ENCODE measurements around the gene CSRP2. TPM values are rescaled to one million over a fixed set of nuclear protein-coding genes. Genes with fewer than 3 reads are reported as not detected.

Gene CSRP2
- total RNA-seq, 1 experiment from 2014 or later = 157 TPM

DNA sequence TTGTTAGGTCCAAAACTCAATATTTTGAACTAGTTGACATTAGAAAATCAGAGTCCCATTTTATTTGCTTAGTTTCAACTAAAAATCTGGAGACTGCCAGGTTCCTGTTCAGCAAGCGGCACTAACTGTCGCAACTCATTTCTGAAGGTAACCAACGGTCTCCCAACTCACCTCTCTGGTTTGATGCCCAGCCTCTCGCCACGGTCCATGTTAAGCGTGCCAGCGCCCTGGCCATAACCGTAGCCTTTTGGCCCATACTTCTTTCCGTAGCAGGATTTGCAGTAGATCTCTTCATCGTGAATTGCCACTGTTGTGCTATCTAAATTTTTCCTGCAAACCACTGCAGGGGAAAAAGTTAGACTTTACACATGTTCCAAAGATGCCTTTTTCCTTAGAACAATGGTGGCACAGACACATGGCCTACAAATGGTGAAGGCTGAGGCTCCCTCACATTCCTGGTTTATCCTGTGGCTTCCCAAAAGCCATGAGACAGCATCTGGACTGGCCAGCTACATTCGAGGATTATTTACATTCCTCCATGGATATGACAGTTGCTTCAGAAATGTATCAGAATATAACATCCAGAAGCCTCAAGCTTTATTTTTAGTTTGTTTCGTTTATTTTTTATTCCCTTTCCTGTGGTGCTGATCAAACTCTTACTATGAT, 15.7 kb downstream of the CSRP2 start (continued):
- TF ChIP-seq RORB (CRISPR knock-in tag; IDR thresholded peaks at IDR 0.05) = no peak
- no peak for TF ChIP-seq MXD4 (CRISPR knock-in tag; IDR thresholded peaks at IDR 0.05; ENCODE audit: borderline replicate concordance)
- no peak for TF ChIP-seq ZNF232 (CRISPR knock-in tag; IDR thresholded peaks at IDR 0.05)

GRCh38 chr12:76860256-76860655, 18.6 kb downstream of the CSRP2 start:
- Mint-ChIP-seq H3K9me3 (no peaks in the 10 kb centered on the region), H3K27me3 (ENCODE audit: low read depth) (no peaks in the 10 kb centered on the region), H3K4me3 (no peak overlapping the region), H3K27ac (no peak overlapping the region), H3K36me3 (peaks cover 63% of the 10 kb centered on the region), H3K4me1 (peaks cover 22% of the 10 kb centered on the region)
- POLR2A ChIA-PET = no interaction called here
- CTCF ChIA-PET = no interaction called here
- no peak for TF ChIP-seq CBFB (CRISPR knock-in tag; IDR thresholded peaks at IDR 0.05; ENCODE audit: low read depth)
- no peak for TF ChIP-seq ZNF423 (CRISPR knock-in tag; IDR thresholded peaks at IDR 0.05)
- TF ChIP-seq ESRRA (CRISPR knock-in tag; IDR thresholded peaks at IDR 0.05; ENCODE audit: borderline replicate concordance) = no peak
- TF ChIP-seq, protein P1, sequence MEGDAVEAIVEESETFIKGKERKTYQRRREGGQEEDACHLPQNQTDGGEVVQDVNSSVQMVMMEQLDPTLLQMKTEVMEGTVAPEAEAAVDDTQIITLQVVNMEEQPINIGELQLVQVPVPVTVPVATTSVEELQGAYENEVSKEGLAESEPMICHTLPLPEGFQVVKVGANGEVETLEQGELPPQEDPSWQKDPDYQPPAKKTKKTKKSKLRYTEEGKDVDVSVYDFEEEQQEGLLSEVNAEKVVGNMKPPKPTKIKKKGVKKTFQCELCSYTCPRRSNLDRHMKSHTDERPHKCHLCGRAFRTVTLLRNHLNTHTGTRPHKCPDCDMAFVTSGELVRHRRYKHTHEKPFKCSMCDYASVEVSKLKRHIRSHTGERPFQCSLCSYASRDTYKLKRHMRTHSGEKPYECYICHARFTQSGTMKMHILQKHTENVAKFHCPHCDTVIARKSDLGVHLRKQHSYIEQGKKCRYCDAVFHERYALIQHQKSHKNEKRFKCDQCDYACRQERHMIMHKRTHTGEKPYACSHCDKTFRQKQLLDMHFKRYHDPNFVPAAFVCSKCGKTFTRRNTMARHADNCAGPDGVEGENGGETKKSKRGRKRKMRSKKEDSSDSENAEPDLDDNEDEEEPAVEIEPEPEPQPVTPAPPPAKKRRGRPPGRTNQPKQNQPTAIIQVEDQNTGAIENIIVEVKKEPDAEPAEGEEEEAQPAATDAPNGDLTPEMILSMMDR (IDR thresholded peaks at IDR 0.05) = no peak
- no peak for TF ChIP-seq ZNF138 (CRISPR knock-in tag; conservative IDR thresholded peaks at IDR 0.05)
- TF ChIP-seq, protein P2, sequence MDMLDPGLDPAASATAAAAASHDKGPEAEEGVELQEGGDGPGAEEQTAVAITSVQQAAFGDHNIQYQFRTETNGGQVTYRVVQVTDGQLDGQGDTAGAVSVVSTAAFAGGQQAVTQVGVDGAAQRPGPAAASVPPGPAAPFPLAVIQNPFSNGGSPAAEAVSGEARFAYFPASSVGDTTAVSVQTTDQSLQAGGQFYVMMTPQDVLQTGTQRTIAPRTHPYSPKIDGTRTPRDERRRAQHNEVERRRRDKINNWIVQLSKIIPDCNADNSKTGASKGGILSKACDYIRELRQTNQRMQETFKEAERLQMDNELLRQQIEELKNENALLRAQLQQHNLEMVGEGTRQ (CRISPR knock-in tag; IDR thresholded peaks at IDR 0.05) = no peak
- TF ChIP-seq, protein P3, sequence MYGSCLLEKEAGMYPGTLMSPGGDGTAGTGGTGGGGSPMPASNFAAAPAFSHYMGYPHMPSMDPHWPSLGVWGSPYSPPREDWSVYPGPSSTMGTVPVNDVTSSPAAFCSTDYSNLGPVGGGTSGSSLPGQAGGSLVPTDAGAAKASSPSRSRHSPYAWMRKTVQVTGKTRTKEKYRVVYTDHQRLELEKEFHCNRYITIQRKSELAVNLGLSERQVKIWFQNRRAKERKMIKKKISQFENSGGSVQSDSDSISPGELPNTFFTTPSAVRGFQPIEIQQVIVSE (CRISPR knock-in tag; IDR thresholded peaks at IDR 0.05; ENCODE audit: borderline replicate concordance) = no peak
- TF ChIP-seq, protein P4, sequence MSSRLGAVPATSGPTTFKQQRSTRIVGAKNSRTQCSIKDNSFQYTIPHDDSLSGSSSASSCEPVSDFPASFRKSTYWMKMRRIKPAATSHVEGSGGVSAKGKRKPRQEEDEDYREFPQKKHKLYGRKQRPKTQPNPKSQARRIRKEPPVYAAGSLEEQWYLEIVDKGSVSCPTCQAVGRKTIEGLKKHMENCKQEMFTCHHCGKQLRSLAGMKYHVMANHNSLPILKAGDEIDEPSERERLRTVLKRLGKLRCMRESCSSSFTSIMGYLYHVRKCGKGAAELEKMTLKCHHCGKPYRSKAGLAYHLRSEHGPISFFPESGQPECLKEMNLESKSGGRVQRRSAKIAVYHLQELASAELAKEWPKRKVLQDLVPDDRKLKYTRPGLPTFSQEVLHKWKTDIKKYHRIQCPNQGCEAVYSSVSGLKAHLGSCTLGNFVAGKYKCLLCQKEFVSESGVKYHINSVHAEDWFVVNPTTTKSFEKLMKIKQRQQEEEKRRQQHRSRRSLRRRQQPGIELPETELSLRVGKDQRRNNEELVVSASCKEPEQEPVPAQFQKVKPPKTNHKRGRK (CRISPR knock-in tag; IDR thresholded peaks at IDR 0.05; ENCODE audit: borderline replicate concordance) = no peak
- TF ChIP-seq, protein P5, sequence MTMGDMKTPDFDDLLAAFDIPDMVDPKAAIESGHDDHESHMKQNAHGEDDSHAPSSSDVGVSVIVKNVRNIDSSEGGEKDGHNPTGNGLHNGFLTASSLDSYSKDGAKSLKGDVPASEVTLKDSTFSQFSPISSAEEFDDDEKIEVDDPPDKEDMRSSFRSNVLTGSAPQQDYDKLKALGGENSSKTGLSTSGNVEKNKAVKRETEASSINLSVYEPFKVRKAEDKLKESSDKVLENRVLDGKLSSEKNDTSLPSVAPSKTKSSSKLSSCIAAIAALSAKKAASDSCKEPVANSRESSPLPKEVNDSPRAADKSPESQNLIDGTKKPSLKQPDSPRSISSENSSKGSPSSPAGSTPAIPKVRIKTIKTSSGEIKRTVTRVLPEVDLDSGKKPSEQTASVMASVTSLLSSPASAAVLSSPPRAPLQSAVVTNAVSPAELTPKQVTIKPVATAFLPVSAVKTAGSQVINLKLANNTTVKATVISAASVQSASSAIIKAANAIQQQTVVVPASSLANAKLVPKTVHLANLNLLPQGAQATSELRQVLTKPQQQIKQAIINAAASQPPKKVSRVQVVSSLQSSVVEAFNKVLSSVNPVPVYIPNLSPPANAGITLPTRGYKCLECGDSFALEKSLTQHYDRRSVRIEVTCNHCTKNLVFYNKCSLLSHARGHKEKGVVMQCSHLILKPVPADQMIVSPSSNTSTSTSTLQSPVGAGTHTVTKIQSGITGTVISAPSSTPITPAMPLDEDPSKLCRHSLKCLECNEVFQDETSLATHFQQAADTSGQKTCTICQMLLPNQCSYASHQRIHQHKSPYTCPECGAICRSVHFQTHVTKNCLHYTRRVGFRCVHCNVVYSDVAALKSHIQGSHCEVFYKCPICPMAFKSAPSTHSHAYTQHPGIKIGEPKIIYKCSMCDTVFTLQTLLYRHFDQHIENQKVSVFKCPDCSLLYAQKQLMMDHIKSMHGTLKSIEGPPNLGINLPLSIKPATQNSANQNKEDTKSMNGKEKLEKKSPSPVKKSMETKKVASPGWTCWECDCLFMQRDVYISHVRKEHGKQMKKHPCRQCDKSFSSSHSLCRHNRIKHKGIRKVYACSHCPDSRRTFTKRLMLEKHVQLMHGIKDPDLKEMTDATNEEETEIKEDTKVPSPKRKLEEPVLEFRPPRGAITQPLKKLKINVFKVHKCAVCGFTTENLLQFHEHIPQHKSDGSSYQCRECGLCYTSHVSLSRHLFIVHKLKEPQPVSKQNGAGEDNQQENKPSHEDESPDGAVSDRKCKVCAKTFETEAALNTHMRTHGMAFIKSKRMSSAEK (CRISPR knock-in tag; IDR thresholded peaks at IDR 0.05; ENCODE audit: borderline replicate concordance) = no peak
- TF ChIP-seq TP53 (CRISPR knock-in tag; IDR thresholded peaks at IDR 0.05) = no peak
- TF ChIP-seq, protein P6, sequence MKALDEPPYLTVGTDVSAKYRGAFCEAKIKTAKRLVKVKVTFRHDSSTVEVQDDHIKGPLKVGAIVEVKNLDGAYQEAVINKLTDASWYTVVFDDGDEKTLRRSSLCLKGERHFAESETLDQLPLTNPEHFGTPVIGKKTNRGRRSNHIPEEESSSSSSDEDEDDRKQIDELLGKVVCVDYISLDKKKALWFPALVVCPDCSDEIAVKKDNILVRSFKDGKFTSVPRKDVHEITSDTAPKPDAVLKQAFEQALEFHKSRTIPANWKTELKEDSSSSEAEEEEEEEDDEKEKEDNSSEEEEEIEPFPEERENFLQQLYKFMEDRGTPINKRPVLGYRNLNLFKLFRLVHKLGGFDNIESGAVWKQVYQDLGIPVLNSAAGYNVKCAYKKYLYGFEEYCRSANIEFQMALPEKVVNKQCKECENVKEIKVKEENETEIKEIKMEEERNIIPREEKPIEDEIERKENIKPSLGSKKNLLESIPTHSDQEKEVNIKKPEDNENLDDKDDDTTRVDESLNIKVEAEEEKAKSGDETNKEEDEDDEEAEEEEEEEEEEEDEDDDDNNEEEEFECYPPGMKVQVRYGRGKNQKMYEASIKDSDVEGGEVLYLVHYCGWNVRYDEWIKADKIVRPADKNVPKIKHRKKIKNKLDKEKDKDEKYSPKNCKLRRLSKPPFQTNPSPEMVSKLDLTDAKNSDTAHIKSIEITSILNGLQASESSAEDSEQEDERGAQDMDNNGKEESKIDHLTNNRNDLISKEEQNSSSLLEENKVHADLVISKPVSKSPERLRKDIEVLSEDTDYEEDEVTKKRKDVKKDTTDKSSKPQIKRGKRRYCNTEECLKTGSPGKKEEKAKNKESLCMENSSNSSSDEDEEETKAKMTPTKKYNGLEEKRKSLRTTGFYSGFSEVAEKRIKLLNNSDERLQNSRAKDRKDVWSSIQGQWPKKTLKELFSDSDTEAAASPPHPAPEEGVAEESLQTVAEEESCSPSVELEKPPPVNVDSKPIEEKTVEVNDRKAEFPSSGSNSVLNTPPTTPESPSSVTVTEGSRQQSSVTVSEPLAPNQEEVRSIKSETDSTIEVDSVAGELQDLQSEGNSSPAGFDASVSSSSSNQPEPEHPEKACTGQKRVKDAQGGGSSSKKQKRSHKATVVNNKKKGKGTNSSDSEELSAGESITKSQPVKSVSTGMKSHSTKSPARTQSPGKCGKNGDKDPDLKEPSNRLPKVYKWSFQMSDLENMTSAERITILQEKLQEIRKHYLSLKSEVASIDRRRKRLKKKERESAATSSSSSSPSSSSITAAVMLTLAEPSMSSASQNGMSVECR (CRISPR knock-in tag; IDR thresholded peaks at IDR 0.05; ENCODE audit: borderline replicate concordance) = no peak
- TF ChIP-seq FOXP4 (CRISPR knock-in tag; IDR thresholded peaks at IDR 0.05) = no peak
- TF ChIP-seq ZNF121 (CRISPR knock-in tag; IDR thresholded peaks at IDR 0.05) = no peak
- TF ChIP-seq HMGA2 (CRISPR knock-in tag; IDR thresholded peaks at IDR 0.05) = no peak
- no peak for ATAC-seq
- DNase-seq (ENCODE audit: low spot score) = no peak

All from WTC11 (cell line).